22Rv1 (cell line): ENCODE measurements around the gene HPS5.

Experiments used
- CTCF ChIP-seq: fragments of 450-650 bp; IDR thresholded peaks from 2 replicates; pipeline ENCODE4 v1.5.1; 2017; ENCODE audit warnings: mild to moderate bottlenecking
- ZFX ChIP-seq: fragments of 450-650 bp; IDR thresholded peaks from 2 replicates; pipeline ENCODE4 v1.6.1; 2017; ENCODE audit warnings: antibody characterized with exemption, borderline replicate concordance

GRCh38 chr11:18243783-18244362, 78.1 kb downstream of the HPS5 start:
- TF ChIP-seq CTCF (peak; percentile 94), ZFX (no peak)
